ENCODE results near the gene PRRT2. TPM values are rescaled to one million over a fixed set of nuclear protein-coding genes. Genes with fewer than 3 reads are reported as not detected.
"Not testable (repeated sequence)": the region's sequence is repeated elsewhere in the genome, so short reads cannot be mapped to it uniquely, and the experiment has no call there.

PRRT2 gene
- total and polyA plus RNA-seq, 10 donors: 0.15 to 2.1 (median 0.65) TPM; not detected in 2

DNA sequence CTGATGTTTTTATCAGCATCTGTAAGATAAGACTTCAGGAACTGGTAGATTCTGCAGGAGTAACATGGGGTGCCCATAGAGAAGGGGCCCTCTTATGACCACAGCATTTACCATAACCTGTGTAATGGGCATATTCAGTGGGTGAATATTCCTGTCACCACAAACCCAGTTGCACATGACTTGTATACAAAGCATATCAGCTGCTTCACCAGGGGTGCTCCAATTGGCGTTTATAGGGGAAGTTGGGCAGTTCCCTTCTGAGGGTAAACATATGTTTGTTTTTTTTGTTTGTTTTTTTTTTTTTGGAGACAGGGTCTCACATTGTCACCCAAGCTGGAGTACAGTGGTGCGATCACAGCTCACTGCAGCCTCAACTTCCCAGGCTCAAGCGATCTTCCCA, 45.4 kb upstream of the PRRT2 start:
- TF ChIP-seq, protein P1, sequence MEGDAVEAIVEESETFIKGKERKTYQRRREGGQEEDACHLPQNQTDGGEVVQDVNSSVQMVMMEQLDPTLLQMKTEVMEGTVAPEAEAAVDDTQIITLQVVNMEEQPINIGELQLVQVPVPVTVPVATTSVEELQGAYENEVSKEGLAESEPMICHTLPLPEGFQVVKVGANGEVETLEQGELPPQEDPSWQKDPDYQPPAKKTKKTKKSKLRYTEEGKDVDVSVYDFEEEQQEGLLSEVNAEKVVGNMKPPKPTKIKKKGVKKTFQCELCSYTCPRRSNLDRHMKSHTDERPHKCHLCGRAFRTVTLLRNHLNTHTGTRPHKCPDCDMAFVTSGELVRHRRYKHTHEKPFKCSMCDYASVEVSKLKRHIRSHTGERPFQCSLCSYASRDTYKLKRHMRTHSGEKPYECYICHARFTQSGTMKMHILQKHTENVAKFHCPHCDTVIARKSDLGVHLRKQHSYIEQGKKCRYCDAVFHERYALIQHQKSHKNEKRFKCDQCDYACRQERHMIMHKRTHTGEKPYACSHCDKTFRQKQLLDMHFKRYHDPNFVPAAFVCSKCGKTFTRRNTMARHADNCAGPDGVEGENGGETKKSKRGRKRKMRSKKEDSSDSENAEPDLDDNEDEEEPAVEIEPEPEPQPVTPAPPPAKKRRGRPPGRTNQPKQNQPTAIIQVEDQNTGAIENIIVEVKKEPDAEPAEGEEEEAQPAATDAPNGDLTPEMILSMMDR (IDR thresholded peaks at IDR 0.05 in 8 of 11, conservative IDR thresholded peaks at IDR 0.05 in 3 of 11): no peak
- TF ChIP-seq POLR2A (IDR thresholded peaks at IDR 0.05) (no peak), POLR2AphosphoS5 (IDR thresholded peaks at IDR 0.05) (no peak)
- WGBS, 5 donors: 77 to 86% (median 82%) methylated on average over 3 of the region's 3 CpGs
- DNase-seq: no peak
- Histone ChIP-seq H3K36me3 (no peaks in the 10 kb centered on the region), H3K27me3 (replicated peaks in 1 of 7) (no peaks in the 10 kb centered on the region), H3K9me3 (no peaks in the 10 kb centered on the region), H3K27ac (no peak overlapping the region), H3K4me1 (peaks cover 0 to 12% (median 0%) of the 10 kb centered on the region in 6 donors), H3K4me3 (no peak overlapping the region)
- intact Hi-C loops (cut with DNase I; ENCODE audit: low total_unique reads): no loop called here

DNA sequence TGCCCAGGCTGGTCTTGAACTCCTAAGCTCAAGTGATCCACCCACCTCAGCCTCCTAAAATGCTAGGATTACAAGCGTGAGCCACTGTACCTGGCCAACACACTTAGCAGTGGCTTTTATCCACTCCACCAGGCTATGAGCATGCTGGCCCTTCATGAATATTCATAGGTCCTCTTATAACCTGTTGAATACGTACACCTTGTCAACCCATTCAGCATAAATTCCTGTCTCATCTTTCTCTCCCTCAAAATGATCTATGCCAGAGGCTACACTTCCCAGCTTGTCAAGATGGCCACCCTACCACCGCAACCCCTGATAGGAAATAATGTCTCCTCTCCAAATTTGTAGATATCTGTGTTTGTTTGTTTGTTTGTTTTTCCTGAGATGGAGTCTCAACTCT, 44.9 kb upstream of the PRRT2 start:
- H3K4me3 ChIP-seq: no peak overlapping the region
- H3K27me3 ChIP-seq (replicated peaks in 1 of 7): no peaks in the 10 kb centered on the region
- TF ChIP-seq POLR2A (IDR thresholded peaks at IDR 0.05) (no peak), POLR2AphosphoS5 (IDR thresholded peaks at IDR 0.05) (no peak)
- TF ChIP-seq, protein P1 (IDR thresholded peaks at IDR 0.05 in 8 of 11, conservative IDR thresholded peaks at IDR 0.05 in 3 of 11): no peak
- intact Hi-C loops (cut with DNase I; ENCODE audit: low total_unique reads): no loop called here
- H3K36me3 ChIP-seq: no peaks in the 10 kb centered on the region
- no peak for DNase-seq
- 90 to 98% (median 93%) methylated on average over 3 of the region's 3 CpGs for WGBS, 5 donors
- peaks cover 0 to 15% (median 0%) of the 10 kb centered on the region in 6 donors for H3K4me1 ChIP-seq
- H3K9me3 ChIP-seq: no peaks in the 10 kb centered on the region
- H3K27ac ChIP-seq: no peak overlapping the region

DNA sequence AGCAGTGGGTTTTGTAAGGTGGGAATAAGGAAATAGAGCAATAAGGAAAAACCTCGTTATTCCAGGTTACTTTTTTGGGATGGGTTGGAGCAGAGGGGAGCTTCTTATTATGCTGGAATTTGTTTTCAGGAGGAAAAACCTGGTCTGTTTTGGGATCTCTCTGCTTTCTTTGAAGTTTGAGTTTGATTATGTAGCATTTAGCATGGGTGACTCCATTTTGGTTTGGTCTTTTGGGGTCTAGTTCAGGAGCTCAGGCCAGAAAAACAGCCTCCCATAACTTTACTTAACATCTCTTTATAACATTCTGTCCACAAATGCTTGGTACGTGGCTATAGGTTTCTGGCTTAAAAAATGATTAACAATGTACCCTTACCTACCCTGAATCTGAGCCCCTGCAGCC, 42.5 kb upstream of the PRRT2 start:
- no peak overlapping the region for H3K4me3 ChIP-seq
- peaks cover 0 to 16% (median 0%) of the 10 kb centered on the region in 6 donors for H3K4me1 ChIP-seq
- H3K9me3 ChIP-seq: no peaks in the 10 kb centered on the region
- H3K27me3 ChIP-seq (replicated peaks in 1 of 7): no peaks in the 10 kb centered on the region
- intact Hi-C loops (cut with DNase I; ENCODE audit: low total_unique reads): no loop called here
- DNase-seq: no peak
- no peaks in the 10 kb centered on the region for H3K36me3 ChIP-seq
- TF ChIP-seq, protein P1 (IDR thresholded peaks at IDR 0.05 in 8 of 11, conservative IDR thresholded peaks at IDR 0.05 in 3 of 11): no peak
- TF ChIP-seq POLR2AphosphoS5 (IDR thresholded peaks at IDR 0.05): no peak
- TF ChIP-seq POLR2A (IDR thresholded peaks at IDR 0.05): no peak
- no peak overlapping the region for H3K27ac ChIP-seq
- WGBS, 5 donors: 74 to 86% (median 79%) methylated on average over 2 of the region's 2 CpGs

DNA sequence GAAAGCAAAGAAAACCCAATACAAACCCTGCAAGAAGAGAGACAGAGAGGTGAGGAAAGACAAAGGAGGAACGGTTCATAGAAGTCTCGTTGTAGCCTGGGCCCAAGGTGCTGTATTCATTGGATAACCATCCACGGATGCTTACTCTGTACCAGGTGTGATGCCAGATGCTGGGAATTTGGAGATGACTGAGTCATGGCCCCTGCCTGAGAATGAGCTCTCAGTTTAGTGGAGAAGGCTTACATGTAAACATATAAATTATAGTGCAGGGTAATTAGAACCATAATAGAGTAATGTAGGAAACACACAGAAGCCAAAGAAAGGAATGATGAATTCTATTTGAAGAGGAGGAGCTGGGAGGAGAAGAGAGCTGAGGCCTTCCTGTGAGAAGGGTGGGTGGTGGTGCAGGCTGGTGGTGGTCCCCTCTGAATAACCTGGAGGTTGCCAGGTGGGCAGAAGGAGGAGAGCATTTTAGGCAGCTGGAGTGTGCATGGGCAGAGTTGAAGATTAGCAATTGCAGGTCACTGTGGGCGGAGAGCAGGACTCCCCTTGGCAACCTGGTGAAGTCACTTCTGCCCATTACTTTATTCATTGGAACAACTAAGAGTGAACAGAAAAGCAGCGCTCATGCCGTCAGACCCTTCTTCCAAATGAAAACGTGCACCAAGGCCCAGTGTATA, 41.6 kb upstream of the PRRT2 start:
- H3K4me1 ChIP-seq: peaks cover 0 to 16% (median 0%) of the 10 kb centered on the region in 6 donors
- H3K9me3 ChIP-seq: no peaks in the 10 kb centered on the region
- no peak for DNase-seq
- TF ChIP-seq, protein P1 (IDR thresholded peaks at IDR 0.05 in 8 of 11, conservative IDR thresholded peaks at IDR 0.05 in 3 of 11): no peak
- no peak for TF ChIP-seq POLR2AphosphoS5 (IDR thresholded peaks at IDR 0.05)
- no peak for TF ChIP-seq POLR2A (IDR thresholded peaks at IDR 0.05)
- no peak overlapping the region for H3K27ac ChIP-seq
- no peaks in the 10 kb centered on the region for H3K27me3 ChIP-seq (replicated peaks in 1 of 7)
- no peak overlapping the region for H3K4me3 ChIP-seq
- 61 to 80% (median 67%) methylated on average over 7 of the region's 7 CpGs for WGBS, 5 donors
- intact Hi-C loops (cut with DNase I; ENCODE audit: low total_unique reads): no loop called here
- H3K36me3 ChIP-seq: no peaks in the 10 kb centered on the region

DNA sequence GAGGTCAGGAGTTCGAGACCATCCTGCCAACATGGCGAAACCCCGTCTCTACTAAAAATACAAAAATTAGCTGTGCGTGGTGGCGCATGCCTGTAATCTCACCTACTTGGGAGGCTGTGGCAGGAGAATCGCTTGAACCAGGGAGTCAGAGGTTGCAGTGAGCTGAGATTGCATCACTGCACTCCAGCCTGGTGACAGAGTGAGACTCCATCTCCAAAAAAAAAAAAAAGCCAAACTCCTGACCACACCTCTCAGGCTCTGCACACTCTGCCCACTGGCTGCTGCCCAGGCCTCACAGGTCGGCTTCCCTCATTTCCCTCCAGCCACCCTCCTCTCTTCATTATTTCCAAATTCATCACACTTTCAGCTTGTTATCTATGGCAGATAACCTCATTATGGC, 39.7 kb upstream of the PRRT2 start:
- H3K9me3 ChIP-seq; H3K27ac ChIP-seq; H3K36me3 ChIP-seq; DNase-seq; H3K4me3 ChIP-seq; intact Hi-C loops (cut with DNase I; ENCODE audit: low total_unique reads); H3K27me3 ChIP-seq (replicated peaks in 1 of 7): not testable (repeated sequence)
- peaks cover 0 to 16% (median 0%) of the 10 kb centered on the region in 6 donors for H3K4me1 ChIP-seq
- 80 to 94% (median 88%) methylated on average over 7 of the region's 7 CpGs for WGBS, 5 donors

All from spleen (tissue), 11 donors.